ENCODE results near the gene APPBP2.

DNA sequence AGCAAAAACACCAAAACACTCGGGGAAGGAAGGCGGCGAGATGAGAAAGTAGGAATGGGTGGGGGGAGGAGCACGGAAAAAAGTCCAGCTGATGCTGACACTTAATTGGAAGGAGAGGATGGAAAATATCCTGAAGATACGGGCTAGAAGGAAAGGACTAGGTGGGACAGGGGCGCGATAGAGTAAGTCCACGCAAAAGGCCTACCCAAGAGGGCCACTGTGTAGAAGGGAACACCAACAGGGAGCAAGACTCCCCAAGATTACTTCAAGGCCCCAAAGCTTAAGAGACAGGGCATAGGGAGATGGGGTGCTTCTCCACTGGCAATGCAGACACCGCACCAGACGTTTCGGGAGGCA lies 736 bp downstream of the APPBP2 start:
- TF ChIP-seq CBX8 (IDR thresholded peaks at IDR 0.05) (no peak), MYC (IDR thresholded peaks at IDR 0.05; ENCODE audit: borderline replicate concordance, low read length) (no peak), MAFK (IDR thresholded peaks at IDR 0.05; ENCODE audit: partially characterized antibody) (no peak), CEBPB (IDR thresholded peaks at IDR 0.05) (no peak), KDM1A (IDR thresholded peaks at IDR 0.05; ENCODE audit: low read depth) (no peak), ESRRA (IDR thresholded peaks at IDR 0.05; ENCODE audit: borderline replicate concordance, low read length) (no peak)
- TF ChIP-seq, protein P1, sequence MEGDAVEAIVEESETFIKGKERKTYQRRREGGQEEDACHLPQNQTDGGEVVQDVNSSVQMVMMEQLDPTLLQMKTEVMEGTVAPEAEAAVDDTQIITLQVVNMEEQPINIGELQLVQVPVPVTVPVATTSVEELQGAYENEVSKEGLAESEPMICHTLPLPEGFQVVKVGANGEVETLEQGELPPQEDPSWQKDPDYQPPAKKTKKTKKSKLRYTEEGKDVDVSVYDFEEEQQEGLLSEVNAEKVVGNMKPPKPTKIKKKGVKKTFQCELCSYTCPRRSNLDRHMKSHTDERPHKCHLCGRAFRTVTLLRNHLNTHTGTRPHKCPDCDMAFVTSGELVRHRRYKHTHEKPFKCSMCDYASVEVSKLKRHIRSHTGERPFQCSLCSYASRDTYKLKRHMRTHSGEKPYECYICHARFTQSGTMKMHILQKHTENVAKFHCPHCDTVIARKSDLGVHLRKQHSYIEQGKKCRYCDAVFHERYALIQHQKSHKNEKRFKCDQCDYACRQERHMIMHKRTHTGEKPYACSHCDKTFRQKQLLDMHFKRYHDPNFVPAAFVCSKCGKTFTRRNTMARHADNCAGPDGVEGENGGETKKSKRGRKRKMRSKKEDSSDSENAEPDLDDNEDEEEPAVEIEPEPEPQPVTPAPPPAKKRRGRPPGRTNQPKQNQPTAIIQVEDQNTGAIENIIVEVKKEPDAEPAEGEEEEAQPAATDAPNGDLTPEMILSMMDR (IDR thresholded peaks at IDR 0.05) = no peak

Measured in A549 (cell line).